ENCODE data around the gene LIMS2. TPM values are rescaled to one million over a fixed set of nuclear protein-coding genes. Genes with fewer than 3 reads are reported as not detected.
A peak's percentile ranks its signal among the peaks of the same experiment; 100 is the strongest.

LIMS2 gene
- total RNA-seq, 2 donors from 2014 or later = 80.2 to 91.7 TPM

DNA sequence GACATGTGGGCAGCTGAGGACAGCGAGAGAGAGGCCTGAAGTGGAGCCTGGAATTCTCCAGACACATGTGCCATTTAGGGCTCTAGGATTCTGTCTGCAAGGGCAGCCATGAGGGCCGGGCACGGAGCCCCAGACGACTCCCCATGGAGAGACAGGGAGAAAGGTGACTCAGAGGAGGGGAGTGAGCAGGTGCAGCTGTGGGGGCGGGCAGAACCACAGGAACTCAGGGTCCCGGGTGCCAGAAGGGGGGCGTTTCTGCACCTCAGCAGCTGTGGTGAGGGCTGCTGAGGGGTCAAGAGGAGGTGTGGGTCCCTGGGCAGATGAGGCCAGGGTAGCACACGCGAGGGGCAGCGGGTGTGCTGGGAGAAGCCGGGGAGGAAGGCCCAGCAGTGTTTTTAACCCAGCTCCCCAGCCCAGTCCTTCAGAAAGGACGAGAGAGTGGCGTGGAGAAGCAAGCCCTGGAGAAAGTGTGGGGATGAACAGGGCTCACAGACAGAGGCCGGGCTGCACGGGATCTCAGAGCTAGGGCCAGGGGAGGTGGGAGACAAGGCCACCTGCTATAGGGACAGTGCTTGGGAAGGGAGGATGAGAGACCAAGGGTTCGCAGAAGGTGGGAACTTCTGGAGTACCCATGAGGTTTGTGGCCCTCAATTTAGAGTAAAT lies 21.8 kb downstream of the LIMS2 start:
- Histone ChIP-seq H3K27me3 (no peaks in the 10 kb centered on the region), H3K36me3 (peaks cover 67% of the 10 kb centered on the region), H3K4me3 (no peak overlapping the region), H3K9me3 (no peaks in the 10 kb centered on the region), H3K27ac (peak overlapping the region; percentile 82 to 88), H3K4me1 (peaks cover 0 to 97% of the 10 kb centered on the region in 2 donors)
- DNase-seq (ENCODE audit: low spot score) = no peak
- no peak for TF ChIP-seq CTCF (IDR thresholded peaks at IDR 0.05)

DNA sequence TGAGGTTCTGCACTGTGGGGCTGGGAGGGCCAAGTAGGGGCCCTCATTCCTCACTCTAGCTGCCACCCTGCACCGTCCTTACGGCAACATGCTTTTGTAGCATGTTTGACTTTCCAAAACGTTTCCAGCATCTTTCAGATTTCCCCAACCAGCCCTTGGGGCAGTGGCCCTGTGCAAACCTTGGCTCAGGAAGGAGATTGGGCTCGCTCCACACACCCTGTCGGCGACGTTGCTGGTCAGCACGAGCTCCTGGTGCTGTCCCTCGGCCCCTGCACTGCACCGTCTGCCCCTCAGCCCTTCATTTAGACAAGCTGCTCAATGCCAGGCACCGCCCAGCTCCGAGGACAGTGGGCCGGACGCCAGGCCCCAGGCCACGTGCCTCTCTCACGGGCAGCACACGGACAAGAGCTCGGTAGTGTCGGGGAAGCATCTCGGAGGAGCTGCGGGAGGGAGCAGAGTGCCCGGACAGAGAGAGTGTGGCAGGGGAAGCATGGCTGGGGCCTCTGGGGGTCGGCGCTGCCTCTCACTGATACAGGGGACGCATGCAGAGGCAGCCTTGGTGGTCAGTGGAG lies 22.5 kb downstream of the LIMS2 start:
- no peak for DNase-seq (ENCODE audit: low spot score)
- Histone ChIP-seq H3K9me3 (no peaks in the 10 kb centered on the region), H3K4me1 (peaks cover 0 to 97% of the 10 kb centered on the region in 2 donors), H3K27me3 (no peaks in the 10 kb centered on the region), H3K4me3 (no peak overlapping the region), H3K27ac (peak overlapping the region; percentile 82 to 88), H3K36me3 (peaks cover 63% of the 10 kb centered on the region)
- TF ChIP-seq CTCF (IDR thresholded peaks at IDR 0.05) = no peak

- peak; percentile 89 for DNase-seq (ENCODE audit: low spot score)
- TF ChIP-seq CTCF (IDR thresholded peaks at IDR 0.05) = no peak
- Histone ChIP-seq H3K27me3 (no peaks in the 10 kb centered on the region), H3K4me3 (no peak overlapping the region), H3K27ac (peak overlapping the region; percentile 82 to 88), H3K4me1 (peaks cover 0 to 97% of the 10 kb centered on the region in 2 donors), H3K9me3 (no peaks in the 10 kb centered on the region), H3K36me3 (peaks cover 55% of the 10 kb centered on the region)
Observed at GRCh38 chr2:127651971-127652550, 23.3 kb downstream of the LIMS2 start.

DNA sequence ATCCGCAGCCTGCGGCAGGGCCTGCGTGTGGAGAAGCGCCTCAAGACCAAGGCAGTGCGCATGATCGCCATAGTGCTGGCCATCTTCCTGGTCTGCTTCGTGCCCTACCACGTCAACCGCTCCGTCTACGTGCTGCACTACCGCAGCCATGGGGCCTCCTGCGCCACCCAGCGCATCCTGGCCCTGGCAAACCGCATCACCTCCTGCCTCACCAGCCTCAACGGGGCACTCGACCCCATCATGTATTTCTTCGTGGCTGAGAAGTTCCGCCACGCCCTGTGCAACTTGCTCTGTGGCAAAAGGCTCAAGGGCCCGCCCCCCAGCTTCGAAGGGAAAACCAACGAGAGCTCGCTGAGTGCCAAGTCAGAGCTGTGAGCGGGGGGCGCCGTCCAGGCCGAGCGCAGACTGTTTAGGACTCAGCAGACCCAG lies 23.9 kb downstream of the LIMS2 start:
- H3K27ac ChIP-seq = peak overlapping the region; percentile 82 to 88
- no peak for TF ChIP-seq CTCF (IDR thresholded peaks at IDR 0.05)
- peaks cover 0 to 97% of the 10 kb centered on the region in 2 donors for H3K4me1 ChIP-seq
- H3K36me3 ChIP-seq = peaks cover 53% of the 10 kb centered on the region
- no peak for DNase-seq (ENCODE audit: low spot score)
- H3K4me3 ChIP-seq = no peak overlapping the region
- no peaks in the 10 kb centered on the region for H3K9me3 ChIP-seq
- no peaks in the 10 kb centered on the region for H3K27me3 ChIP-seq

GRCh38 chr2:127650785-127651380 lies 24.4 kb downstream of the LIMS2 start:
- Histone ChIP-seq H3K27me3 (no peaks in the 10 kb centered on the region), H3K9me3 (no peaks in the 10 kb centered on the region), H3K4me3 (no peak overlapping the region), H3K27ac (peak overlapping the region; percentile 82 to 88), H3K36me3 (peaks cover 55% of the 10 kb centered on the region), H3K4me1 (peaks cover 0 to 97% of the 10 kb centered on the region in 2 donors)
- no peak for TF ChIP-seq CTCF (IDR thresholded peaks at IDR 0.05)
- DNase-seq (ENCODE audit: low spot score) = no peak
